Mesenchymal stem cell (in vitro differentiated cells and primary cell): ENCODE results near the gene TOX2.

Experiments used
- DNase-seq: peaks from one replicate; pipeline ENCODE4 v3.0.0-alpha.2; 2013
- H2AFZ ChIP-seq: one replicate; pipeline ENCODE4 v1.6.1; 2013; ENCODE audit warnings: low read depth, mild to moderate bottlenecking, control low read depth, inconsistent platforms, low read length, moderate library complexity
- H2AK5ac ChIP-seq: 2 replicates; pipeline ENCODE4 v1.6.1; 2013; ENCODE audit warnings: low read length, moderate library complexity, mild to moderate bottlenecking, inconsistent platforms; ENCODE audit not compliant: severe bottlenecking
- H2BK120ac ChIP-seq: one replicate; pipeline ENCODE4 v1.6.1; 2013; ENCODE audit warnings: low read depth, mild to moderate bottlenecking, inconsistent platforms, low read length, moderate library complexity
- H2BK12ac ChIP-seq, 2 experiments: one replicate each; pipeline ENCODE4 v1.6.1; 2013; ENCODE audit warnings: inconsistent platforms in 2 of 2, low read length in 2 of 2, mild to moderate bottlenecking in 2 of 2, moderate library complexity in 2 of 2, control low read depth in 1 of 2
- H2BK15ac ChIP-seq: one replicate; pipeline ENCODE4 v1.6.1; 2013; ENCODE audit warnings: mild to moderate bottlenecking, low read depth, inconsistent platforms; ENCODE audit not compliant: poor library complexity, severe bottlenecking
- H2BK5ac ChIP-seq: 2 replicates; pipeline ENCODE4 v1.6.1; 2013; ENCODE audit warnings: low read depth, mild to moderate bottlenecking, low read length, control low read depth, inconsistent platforms; ENCODE audit not compliant: poor library complexity, severe bottlenecking
- H3K14ac ChIP-seq, 2 experiments: one replicate each; pipeline ENCODE4 v1.6.1; 2013; ENCODE audit warnings: inconsistent platforms in 2 of 2, low read length in 2 of 2, control low read depth in 1 of 2, mild to moderate bottlenecking in 1 of 2, moderate library complexity in 1 of 2
- H3K18ac ChIP-seq, 2 experiments: one replicate each; pipeline ENCODE4 v1.6.1; 2013; ENCODE audit warnings: inconsistent platforms in 2 of 2, low read length in 2 of 2, control low read depth in 1 of 2, low read depth in 1 of 2, mild to moderate bottlenecking in 1 of 2
- H3K23ac ChIP-seq, 2 experiments: one replicate each; pipeline ENCODE4 v1.6.1; 2013; ENCODE audit warnings: inconsistent platforms in 2 of 2, low read length in 2 of 2, mild to moderate bottlenecking in 2 of 2, moderate library complexity in 2 of 2, control low read depth in 1 of 2
- H3K27ac ChIP-seq: 2 replicates; pipeline ENCODE4 v1.5.1; 2013; ENCODE audit warnings: mild to moderate bottlenecking, moderate library complexity, low read length, control low read depth, inconsistent platforms; ENCODE audit not compliant: poor library complexity, severe bottlenecking
- H3K27me3 ChIP-seq, 2 experiments: 2 replicates each; pipeline versions ENCODE4 v1.6.1 to v1.7.0; 2013; ENCODE audit warnings: low read length in 2 of 2, mild to moderate bottlenecking in 2 of 2, moderate library complexity in 2 of 2, control low read depth in 1 of 2, inconsistent platforms in 1 of 2; ENCODE audit not compliant: control insufficient read depth in 1 of 2, insufficient read depth in 1 of 2
- H3K36me3 ChIP-seq, 2 experiments: 2 replicates each; pipeline versions ENCODE4 v1.6.1 to v1.7.0; 2013; ENCODE audit warnings: low read length in 2 of 2, control low read depth in 1 of 2, inconsistent platforms in 1 of 2, low read depth in 1 of 2, mild to moderate bottlenecking in 1 of 2; ENCODE audit not compliant: insufficient read depth in 2 of 2, control insufficient read depth in 1 of 2
- H3K4ac ChIP-seq, 2 experiments: one replicate each; pipeline ENCODE4 v1.6.1; 2013; ENCODE audit warnings: inconsistent platforms in 2 of 2, low read length in 2 of 2, mild to moderate bottlenecking in 2 of 2, moderate library complexity in 2 of 2, control low read depth in 1 of 2, low read depth in 1 of 2
- H3K4me1 ChIP-seq: 2 replicates; pipeline ENCODE4 v1.6.1; 2013; ENCODE audit warnings: low read depth, low read length, control low read depth; ENCODE audit not compliant: control insufficient read depth, insufficient read depth
- H3K4me2 ChIP-seq: 2 replicates; pipeline ENCODE4 v1.6.1; 2013; ENCODE audit warnings: low read length, mild to moderate bottlenecking, inconsistent platforms; ENCODE audit not compliant: poor library complexity, severe bottlenecking
- H3K4me3 ChIP-seq, 2 experiments: 2 replicates each; pipeline versions ENCODE4 v1.5.1 to v1.7.0; 2013; ENCODE audit warnings: low read length in 2 of 2, mild to moderate bottlenecking in 2 of 2, control low read depth in 1 of 2, low read depth in 1 of 2; ENCODE audit not compliant: insufficient read depth in 1 of 2
- H3K79me1 ChIP-seq: replicated peaks from 2 replicates; pipeline ENCODE4 v1.6.1; 2013; ENCODE audit warnings: mild to moderate bottlenecking, control low read depth, low read length, inconsistent platforms; ENCODE audit not compliant: poor library complexity, severe bottlenecking
- H3K9ac ChIP-seq: 2 replicates; pipeline ENCODE4 v1.7.0; 2013; ENCODE audit warnings: mild to moderate bottlenecking, low read length, moderate library complexity
- H3K9me3 ChIP-seq: 2 replicates; pipeline ENCODE4 v1.7.0; 2013; ENCODE audit warnings: mild to moderate bottlenecking, low read length; ENCODE audit not compliant: control insufficient read depth
- H4K8ac ChIP-seq: one replicate; pipeline ENCODE4 v1.6.1; 2013; ENCODE audit warnings: inconsistent platforms, mild to moderate bottlenecking, low read length, moderate library complexity
- H4K91ac ChIP-seq: one replicate; pipeline ENCODE4 v1.6.1; 2013; ENCODE audit warnings: mild to moderate bottlenecking, low read length, inconsistent platforms
- WGBS: methylation state at CpG from one replicate; pipeline ENCODE4 v1.1.7; 2013; ENCODE audit warnings: mixed read lengths; 5-methylcytosine and 5-hydroxymethylcytosine counted together

The TOX2 gene

DNA sequence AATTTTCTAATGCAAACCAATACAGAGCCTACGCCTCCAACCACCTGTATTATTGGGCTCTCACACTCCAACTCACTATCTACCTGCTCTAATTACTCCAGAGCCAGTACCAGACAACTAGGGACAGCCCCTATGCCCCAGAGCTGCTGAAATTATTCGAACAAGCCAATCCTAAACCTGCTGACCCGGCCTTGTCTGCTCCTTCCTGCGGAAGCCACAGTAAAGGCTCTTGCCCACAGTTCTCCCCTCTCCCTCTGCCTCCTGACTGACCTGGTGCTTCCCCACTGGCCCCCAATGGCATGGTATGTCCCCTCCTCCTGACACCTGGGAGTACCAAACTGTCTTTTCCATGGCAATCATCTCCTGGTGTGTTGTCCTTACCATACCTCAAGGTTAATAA lies 4.1 kb upstream of the TOX2 start:
- Histone ChIP-seq H3K23ac (no peak overlapping the region), H2AK5ac (no peak overlapping the region), H2BK5ac (no peak overlapping the region), H2BK15ac (no peak overlapping the region), H3K27ac (no peak overlapping the region), H3K4me2 (no peak overlapping the region), H3K18ac (peak overlapping the region in 1 of 2 experiments; percentile 60), H3K9ac (no peak overlapping the region), H3K79me1 (no peaks in the 10 kb centered on the region), H3K4me1 (peaks cover 13% of the 10 kb centered on the region), H2BK120ac (no peak overlapping the region), H3K4me3 (no peak overlapping the region), H2BK12ac (peak overlapping the region; percentile 71 to 90), H2AFZ (no peak overlapping the region), H3K14ac (no peak overlapping the region), H3K9me3 (peaks cover 45% of the 10 kb centered on the region), H3K27me3 (peaks cover 10 to 42% of the 10 kb centered on the region in 2 experiments), H4K8ac (no peak overlapping the region), H4K91ac (peak overlapping the region; percentile 73), H3K36me3 (no peaks in the 10 kb centered on the region), H3K4ac (no peak overlapping the region)
- no peak for DNase-seq
- 98% methylated on average over 4 of the region's 4 CpGs for WGBS

DNA sequence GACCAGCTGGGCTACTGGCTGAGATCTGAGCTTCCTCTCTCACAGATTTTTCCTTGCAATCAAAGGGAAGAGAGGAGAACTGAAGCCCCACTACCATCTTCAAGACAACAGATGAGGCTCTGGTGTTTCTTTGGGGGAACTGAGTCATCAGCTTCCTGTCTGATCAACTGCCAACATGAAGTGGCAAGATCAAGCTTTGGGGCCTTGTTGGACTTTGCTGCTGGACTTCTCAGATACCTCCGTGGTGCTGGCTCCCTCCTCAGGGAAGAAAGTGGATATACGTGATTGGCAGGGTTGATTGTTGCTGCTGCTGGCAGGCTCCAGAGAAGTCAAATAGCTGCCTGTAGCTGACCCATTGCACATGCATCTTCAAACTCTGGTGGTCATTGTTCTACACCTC lies 3.6 kb upstream of the TOX2 start:
- no peak overlapping the region for H2AFZ ChIP-seq
- H3K9ac ChIP-seq = no peak overlapping the region
- no peak overlapping the region for H3K14ac ChIP-seq
- peak overlapping the region in 1 of 2 experiments; percentile 13 for H3K18ac ChIP-seq
- H3K4ac ChIP-seq = no peak overlapping the region
- H2BK12ac ChIP-seq = no peak overlapping the region
- 31% methylated on average over 2 of the region's 2 CpGs for WGBS
- no peak overlapping the region for H3K4me2 ChIP-seq
- no peak overlapping the region for H2BK120ac ChIP-seq
- H3K79me1 ChIP-seq = no peaks in the 10 kb centered on the region
- H2BK15ac ChIP-seq = peak overlapping the region; percentile 30
- H3K27ac ChIP-seq = no peak overlapping the region
- H2AK5ac ChIP-seq = no peak overlapping the region
- DNase-seq = peak; percentile 76
- H4K91ac ChIP-seq = peak overlapping the region; percentile 1
- no peak overlapping the region for H3K4me3 ChIP-seq
- H3K23ac ChIP-seq = no peak overlapping the region
- H2BK5ac ChIP-seq = no peak overlapping the region
- peaks cover 18% of the 10 kb centered on the region for H3K4me1 ChIP-seq
- no peak overlapping the region for H4K8ac ChIP-seq
- no peaks in the 10 kb centered on the region for H3K36me3 ChIP-seq
- H3K27me3 ChIP-seq = peaks cover 11 to 43% of the 10 kb centered on the region in 2 experiments
- peaks cover 45% of the 10 kb centered on the region for H3K9me3 ChIP-seq

DNA sequence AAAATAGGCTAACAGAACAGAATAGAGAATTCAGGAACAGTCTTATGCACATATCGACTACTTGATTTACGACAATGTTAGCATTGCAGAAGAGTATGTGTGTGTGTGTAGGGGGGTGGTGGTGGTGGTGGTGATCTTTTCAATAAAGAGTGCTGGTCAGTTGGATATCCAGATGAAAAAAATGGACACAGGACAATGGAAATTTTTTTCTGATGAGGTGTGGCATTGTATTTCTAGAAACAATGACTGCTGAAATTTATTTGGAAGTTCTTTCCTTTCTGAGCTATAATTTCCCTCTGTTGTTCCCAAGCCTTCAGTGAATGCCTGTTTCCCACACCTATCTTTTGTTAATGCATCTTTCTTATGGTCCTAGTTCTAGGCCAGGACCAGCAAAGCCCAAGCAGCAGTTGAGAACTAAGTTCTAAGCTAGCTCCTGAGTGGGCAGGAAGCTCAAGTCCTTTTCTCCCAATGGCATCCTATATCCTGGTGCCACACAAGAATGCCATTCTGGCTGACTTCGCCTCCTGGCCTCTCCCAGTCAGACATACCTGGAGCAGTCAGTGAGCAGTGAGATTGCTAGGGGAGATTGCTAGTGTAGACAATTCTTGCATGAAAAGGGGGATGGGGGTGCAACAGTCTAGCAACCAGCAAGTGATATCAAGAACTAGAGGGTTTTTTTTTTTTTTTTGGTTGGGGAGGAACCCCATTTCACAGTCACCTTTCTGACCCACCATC lies 1.2 kb upstream of the TOX2 start:
- Histone ChIP-seq H3K4me1 (peaks cover 21% of the 10 kb centered on the region), H3K14ac (no peak overlapping the region), H2AK5ac (no peak overlapping the region), H2AFZ (no peak overlapping the region), H4K91ac (no peak overlapping the region), H3K18ac (no peak overlapping the region), H2BK12ac (peak overlapping the region in 1 of 2 experiments; percentile 37), H3K4ac (no peak overlapping the region), H4K8ac (no peak overlapping the region), H3K9ac (no peak overlapping the region), H2BK5ac (no peak overlapping the region), H2BK15ac (no peak overlapping the region), H3K27me3 (peaks cover 11 to 61% of the 10 kb centered on the region in 2 experiments), H3K4me2 (no peak overlapping the region), H3K9me3 (peaks cover 31% of the 10 kb centered on the region), H2BK120ac (no peak overlapping the region), H3K27ac (no peak overlapping the region), H3K4me3 (no peak overlapping the region), H3K36me3 (no peaks in the 10 kb centered on the region), H3K23ac (no peak overlapping the region), H3K79me1 (no peaks in the 10 kb centered on the region)
- no peak for DNase-seq
- WGBS = 97% methylated on average over 3 of the region's 3 CpGs

DNA sequence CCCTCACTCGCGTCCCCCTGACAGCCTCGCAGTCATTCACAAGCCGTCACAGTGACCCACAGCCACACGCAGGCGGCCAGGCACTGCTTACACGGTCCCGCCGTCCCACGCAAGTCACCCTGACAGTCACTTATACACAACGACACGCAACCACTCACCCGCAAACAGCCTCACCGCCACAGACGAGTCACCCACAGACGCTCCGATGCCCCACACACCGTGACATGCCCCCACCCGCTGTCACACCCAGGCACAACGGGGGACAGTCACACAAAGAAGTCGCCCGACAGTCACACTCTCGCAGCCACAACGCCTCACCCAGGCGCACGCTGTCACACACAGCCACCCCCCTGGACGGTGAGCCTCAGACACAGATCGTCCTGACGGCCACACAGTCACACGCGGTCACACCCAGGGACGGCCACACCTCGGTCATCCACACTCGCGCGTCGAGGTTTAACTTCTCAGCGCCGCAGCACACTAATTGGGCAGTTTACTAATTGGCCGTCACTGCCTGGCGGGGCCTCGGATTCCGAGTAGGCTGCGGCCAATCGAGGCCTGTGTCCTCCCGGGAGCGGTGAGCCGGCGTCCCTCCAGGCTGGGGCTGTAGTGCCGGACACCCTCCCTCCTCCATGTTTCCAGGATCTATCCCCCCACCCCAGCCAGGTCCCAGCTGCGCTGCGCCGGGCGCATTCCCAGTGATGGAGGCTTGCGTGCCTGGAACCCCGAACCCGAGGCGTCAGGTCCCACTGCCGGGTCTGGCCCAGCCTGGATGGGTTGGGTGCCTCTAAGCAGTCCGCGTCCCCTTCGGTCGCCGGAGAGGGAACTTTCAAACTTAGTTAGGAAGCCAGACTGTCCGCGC lies 790 bp downstream of the TOX2 start:
- Histone ChIP-seq H3K4ac (peak overlapping the region; percentile 97 to 100), H3K4me2 (peak overlapping the region; percentile 53), H2AFZ (peak overlapping the region; percentile 92), H2AK5ac (no peak overlapping the region), H2BK5ac (no peak overlapping the region), H2BK120ac (peak overlapping the region; percentile 71), H3K4me3 (peak overlapping the region; percentile 34 to 80), H3K27me3 (peaks cover 11 to 68% of the 10 kb centered on the region in 2 experiments), H2BK15ac (peak overlapping the region; percentile 85), H3K27ac (no peak overlapping the region), H2BK12ac (peak overlapping the region; percentile 80 to 99), H3K23ac (peak overlapping the region; percentile 83 to 100), H3K18ac (peak overlapping the region; percentile 99 to 100), H4K8ac (peak overlapping the region; percentile 81), H3K9ac (peak overlapping the region; percentile 74), H3K36me3 (no peaks in the 10 kb centered on the region), H3K9me3 (peaks cover 17% of the 10 kb centered on the region), H4K91ac (peak overlapping the region; percentile 99), H3K14ac (peak overlapping the region in 1 of 2 experiments; percentile 100), H3K79me1 (no peaks in the 10 kb centered on the region), H3K4me1 (peaks cover 21% of the 10 kb centered on the region)
- WGBS = under 1% methylated on average over 63 of the region's 66 CpGs
- DNase-seq = peak; percentile 64
